Measurements from ENCODE around the gene SCPEP1. TPM values are rescaled to one million over a fixed set of nuclear protein-coding genes. Genes with fewer than 3 reads are reported as not detected.

Gene SCPEP1, protein sequence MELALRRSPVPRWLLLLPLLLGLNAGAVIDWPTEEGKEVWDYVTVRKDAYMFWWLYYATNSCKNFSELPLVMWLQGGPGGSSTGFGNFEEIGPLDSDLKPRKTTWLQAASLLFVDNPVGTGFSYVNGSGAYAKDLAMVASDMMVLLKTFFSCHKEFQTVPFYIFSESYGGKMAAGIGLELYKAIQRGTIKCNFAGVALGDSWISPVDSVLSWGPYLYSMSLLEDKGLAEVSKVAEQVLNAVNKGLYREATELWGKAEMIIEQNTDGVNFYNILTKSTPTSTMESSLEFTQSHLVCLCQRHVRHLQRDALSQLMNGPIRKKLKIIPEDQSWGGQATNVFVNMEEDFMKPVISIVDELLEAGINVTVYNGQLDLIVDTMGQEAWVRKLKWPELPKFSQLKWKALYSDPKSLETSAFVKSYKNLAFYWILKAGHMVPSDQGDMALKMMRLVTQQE
- 76.2 and 117 TPM in 2 replicates for total RNA-seq

DNA sequence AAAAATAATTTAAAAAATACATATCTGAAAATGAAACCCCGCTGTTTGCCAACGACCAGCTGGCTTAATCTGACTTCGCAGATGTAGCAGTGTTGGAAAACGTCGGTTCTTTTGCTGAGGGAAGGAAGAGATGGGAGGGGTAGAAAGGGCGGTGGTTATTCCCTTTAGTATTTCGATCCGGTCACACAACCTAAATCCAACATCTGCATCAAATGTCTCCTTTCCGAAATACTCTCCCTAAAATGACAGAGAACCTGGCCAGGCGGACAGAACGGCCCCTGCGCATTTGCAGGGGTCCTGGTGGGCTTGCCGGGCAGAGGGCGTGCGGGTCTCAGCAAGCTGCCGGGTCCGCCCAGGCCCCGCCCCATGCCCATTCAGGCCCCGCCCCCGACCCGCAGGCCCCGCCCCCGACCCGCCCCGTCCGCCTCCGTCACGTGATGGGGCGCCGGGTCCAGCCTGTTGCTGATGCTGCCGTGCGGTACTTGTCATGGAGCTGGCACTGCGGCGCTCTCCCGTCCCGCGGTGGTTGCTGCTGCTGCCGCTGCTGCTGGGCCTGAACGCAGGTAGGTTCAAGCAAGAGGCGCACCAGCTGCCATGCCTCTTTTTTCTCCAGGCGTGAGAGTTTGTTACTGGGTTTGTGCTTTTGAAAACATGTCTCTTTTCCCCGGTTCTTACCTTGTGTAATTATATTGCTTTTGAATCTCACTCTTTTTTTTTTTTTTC, at the start of gene SCPEP1:
TSS of gene SCPEP1 (plus strand) at position 459 of the 723 bp plus-strand sequence. CDS start at position 488, 29 bp downstream.

DNA sequence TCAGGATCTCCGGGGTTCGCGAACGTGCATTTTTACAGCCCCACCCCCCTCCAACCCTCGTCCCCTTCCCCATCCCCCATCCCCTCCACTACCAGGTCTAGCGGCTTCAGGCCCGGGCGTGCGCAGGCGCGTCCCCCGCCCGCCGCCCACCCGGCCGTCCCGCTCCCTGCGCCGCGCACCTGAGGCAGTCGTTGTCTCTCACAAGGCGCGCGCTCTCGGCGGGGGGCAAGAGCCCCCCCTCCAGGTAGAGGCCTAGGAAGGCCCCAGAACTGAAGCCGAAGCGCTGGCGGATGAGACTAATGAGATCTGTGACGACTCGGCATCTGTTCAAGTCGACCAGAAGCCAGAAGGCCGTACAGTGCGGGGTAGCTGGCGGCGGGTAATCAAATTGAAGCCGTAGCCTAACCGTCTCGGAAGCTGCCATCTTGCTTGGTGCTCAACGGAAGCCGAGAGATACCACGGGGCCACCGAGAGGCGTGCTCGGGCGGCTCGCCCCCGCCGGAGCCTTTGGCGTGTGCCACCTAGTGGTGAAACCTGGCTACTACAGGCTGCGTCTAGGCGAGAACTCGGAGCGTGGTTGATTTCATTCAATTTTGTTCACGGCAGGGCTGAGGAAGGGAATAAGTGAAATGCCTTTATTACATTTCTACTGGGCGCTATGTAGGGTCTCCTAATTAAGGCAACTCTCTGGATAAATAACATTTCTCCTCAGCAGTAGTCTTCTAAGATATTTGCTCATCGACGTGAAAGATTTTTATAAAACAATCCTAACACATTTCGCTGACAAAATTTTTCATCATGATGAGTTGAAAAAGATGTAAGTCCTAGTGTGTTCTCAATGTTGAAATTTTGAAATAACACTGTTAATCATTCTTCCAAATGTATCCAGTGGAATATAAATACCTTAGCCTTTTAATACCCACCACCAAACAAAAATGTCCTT, 17.1 kb upstream of the SCPEP1 start, which contains the start of gene COIL:
TSS of gene COIL (minus strand) at position 455 of the 943 bp plus-strand sequence. CDS start at position 424, 31 bp downstream.

Other genes starting within 250 kb of the SCPEP1 start
- 0.59 and 0.78 TPM in 2 replicates for gene C17orf67, start 144.2 kb upstream of the SCPEP1 start, total RNA-seq
- gene DGKE, start 144.0 kb upstream of the SCPEP1 start, total RNA-seq, result 5.9 and 7.7 TPM in 2 replicates
- 14.8 and 23.8 TPM in 2 replicates for gene TRIM25, start 64.1 kb upstream of the SCPEP1 start, total RNA-seq
- gene COIL, start 17.1 kb upstream of the SCPEP1 start, total RNA-seq, result 14.5 and 14.6 TPM in 2 replicates
- 11.9 and 14.7 TPM in 2 replicates for gene AKAP1, start 107.1 kb downstream of the SCPEP1 start, total RNA-seq